Measurements from ENCODE around the gene PDE4D.

GRCh38 chr5:59055745-59056448 lies 837.6 kb downstream of the PDE4D start:
- TF ChIP-seq, protein P1, sequence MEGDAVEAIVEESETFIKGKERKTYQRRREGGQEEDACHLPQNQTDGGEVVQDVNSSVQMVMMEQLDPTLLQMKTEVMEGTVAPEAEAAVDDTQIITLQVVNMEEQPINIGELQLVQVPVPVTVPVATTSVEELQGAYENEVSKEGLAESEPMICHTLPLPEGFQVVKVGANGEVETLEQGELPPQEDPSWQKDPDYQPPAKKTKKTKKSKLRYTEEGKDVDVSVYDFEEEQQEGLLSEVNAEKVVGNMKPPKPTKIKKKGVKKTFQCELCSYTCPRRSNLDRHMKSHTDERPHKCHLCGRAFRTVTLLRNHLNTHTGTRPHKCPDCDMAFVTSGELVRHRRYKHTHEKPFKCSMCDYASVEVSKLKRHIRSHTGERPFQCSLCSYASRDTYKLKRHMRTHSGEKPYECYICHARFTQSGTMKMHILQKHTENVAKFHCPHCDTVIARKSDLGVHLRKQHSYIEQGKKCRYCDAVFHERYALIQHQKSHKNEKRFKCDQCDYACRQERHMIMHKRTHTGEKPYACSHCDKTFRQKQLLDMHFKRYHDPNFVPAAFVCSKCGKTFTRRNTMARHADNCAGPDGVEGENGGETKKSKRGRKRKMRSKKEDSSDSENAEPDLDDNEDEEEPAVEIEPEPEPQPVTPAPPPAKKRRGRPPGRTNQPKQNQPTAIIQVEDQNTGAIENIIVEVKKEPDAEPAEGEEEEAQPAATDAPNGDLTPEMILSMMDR (IDR thresholded peaks at IDR 0.05) = no peak
- TF ChIP-seq POLR2A (IDR thresholded peaks at IDR 0.05) = no peak
